ENCODE measurements around the gene PACS1. TPM values are rescaled to one million over a fixed set of nuclear protein-coding genes. Genes with fewer than 3 reads are reported as not detected.

The PACS1 gene
- total RNA-seq, 1 donor from 2014 or later: 49.9 TPM

GRCh38 chr11:66032957-66033735, 36.9 kb upstream of the PACS1 start:
- H3K27me3 Mint-ChIP-seq: peaks cover 11% of the 10 kb centered on the region
- H3K36me3 Mint-ChIP-seq: no peaks in the 10 kb centered on the region
- no peak overlapping the region for H3K27ac Mint-ChIP-seq
- DNase-seq (ENCODE audit: extremely low spot score, unreplicated experiment): no peak
- no peak for TF ChIP-seq CTCF (conservative IDR thresholded peaks at IDR 0.05)
- H3K4me1 Mint-ChIP-seq (ENCODE audit: unreplicated experiment): no peaks in the 10 kb centered on the region
- H3K9me3 Mint-ChIP-seq: no peaks in the 10 kb centered on the region
- no peak overlapping the region for H3K4me3 Mint-ChIP-seq

DNA sequence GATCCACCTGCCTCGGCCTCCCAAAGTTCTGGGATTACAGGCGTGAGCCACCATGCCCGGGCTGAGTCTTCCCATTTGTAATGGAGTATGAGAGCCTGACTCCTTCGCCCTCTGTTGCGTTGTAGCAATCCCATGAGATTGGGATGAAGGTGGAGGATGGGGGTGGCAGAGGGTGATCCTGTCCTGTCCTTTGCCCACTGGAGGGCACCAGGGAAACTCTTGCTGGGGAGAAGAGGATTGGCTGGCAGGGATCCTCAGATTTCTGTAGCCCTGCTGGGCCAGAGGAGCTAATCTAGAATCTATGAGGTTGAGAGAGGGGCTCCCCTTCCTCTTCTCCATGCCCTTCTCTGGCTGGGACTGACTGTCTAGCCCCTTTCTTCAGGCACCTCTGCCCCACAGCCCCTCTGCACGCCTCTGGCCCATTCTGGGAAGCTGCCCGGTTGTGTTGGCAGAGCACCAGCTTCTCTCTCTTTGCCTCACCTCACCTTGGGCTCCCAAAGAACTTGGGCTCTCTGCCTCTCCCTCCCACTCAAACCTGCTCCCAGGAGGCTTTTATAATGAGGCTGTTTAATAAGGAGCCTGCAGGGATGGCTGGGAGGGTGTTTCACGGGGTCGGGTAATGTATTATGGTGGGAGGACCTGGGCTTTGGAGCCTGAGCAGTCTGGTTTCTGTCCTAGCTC, 34.3 kb upstream of the PACS1 start:
- Mint-ChIP-seq H3K27ac (no peak overlapping the region), H3K4me1 (ENCODE audit: unreplicated experiment) (no peaks in the 10 kb centered on the region), H3K36me3 (no peaks in the 10 kb centered on the region), H3K27me3 (peaks cover 8% of the 10 kb centered on the region), H3K9me3 (no peaks in the 10 kb centered on the region), H3K4me3 (no peak overlapping the region)
- DNase-seq (ENCODE audit: extremely low spot score, unreplicated experiment): no peak
- no peak for TF ChIP-seq CTCF (conservative IDR thresholded peaks at IDR 0.05)

DNA sequence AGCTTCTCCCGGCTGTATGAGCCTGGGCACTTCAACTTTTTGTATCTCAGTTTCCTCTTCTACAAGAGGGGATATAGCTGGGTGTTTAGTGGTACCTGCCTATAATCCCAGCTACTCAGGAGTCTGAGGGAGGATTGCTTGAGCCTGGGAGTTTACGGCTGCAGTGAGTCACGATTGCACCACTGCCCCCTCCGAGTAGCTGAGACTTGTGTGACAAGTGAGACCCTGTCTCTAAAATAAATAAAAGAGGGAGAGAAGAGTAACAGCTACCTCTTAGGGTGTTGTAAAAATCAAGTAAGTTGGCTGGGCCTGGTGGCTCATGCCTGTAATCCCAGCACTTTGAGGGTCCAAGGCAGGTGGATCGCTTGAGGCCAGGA, 33.8 kb upstream of the PACS1 start:
- Mint-ChIP-seq H3K9me3 (no peaks in the 10 kb centered on the region), H3K4me3 (no peak overlapping the region), H3K4me1 (ENCODE audit: unreplicated experiment) (no peaks in the 10 kb centered on the region), H3K27ac (no peak overlapping the region), H3K36me3 (no peaks in the 10 kb centered on the region), H3K27me3 (peaks cover 7% of the 10 kb centered on the region)
- TF ChIP-seq CTCF (conservative IDR thresholded peaks at IDR 0.05): no peak
- DNase-seq (ENCODE audit: extremely low spot score, unreplicated experiment): no peak

GRCh38 chr11:66037327-66037726, 32.7 kb upstream of the PACS1 start:
- H3K27ac Mint-ChIP-seq: no peak overlapping the region
- H3K4me1 Mint-ChIP-seq (ENCODE audit: unreplicated experiment): no peaks in the 10 kb centered on the region
- no peaks in the 10 kb centered on the region for H3K36me3 Mint-ChIP-seq
- DNase-seq (ENCODE audit: extremely low spot score, unreplicated experiment): no peak
- no peak for TF ChIP-seq CTCF (conservative IDR thresholded peaks at IDR 0.05)
- no peaks in the 10 kb centered on the region for H3K9me3 Mint-ChIP-seq
- H3K27me3 Mint-ChIP-seq: peaks cover 6% of the 10 kb centered on the region
- H3K4me3 Mint-ChIP-seq: no peak overlapping the region

- Mint-ChIP-seq H3K9me3 (no peaks in the 10 kb centered on the region), H3K36me3 (no peaks in the 10 kb centered on the region), H3K27me3 (peaks cover 2% of the 10 kb centered on the region), H3K4me3 (no peak overlapping the region), H3K4me1 (ENCODE audit: unreplicated experiment) (no peaks in the 10 kb centered on the region), H3K27ac (no peak overlapping the region)
- DNase-seq (ENCODE audit: extremely low spot score, unreplicated experiment): no peak
- TF ChIP-seq CTCF (conservative IDR thresholded peaks at IDR 0.05): no peak
These were observed 30.3 kb upstream of the PACS1 start for GRCh38 chr11:66039765-66040164.
